IPS DF 4.7 (cell line): ENCODE results near the gene PLEKHG7.

Experiments used
- DNase-seq: peaks from one replicate; pipeline ENCODE4 v3.0.0-alpha.2; 2013; ENCODE audit warnings: low spot score; ENCODE audit errors: extremely low read depth

The PLEKHG7 gene

DNA sequence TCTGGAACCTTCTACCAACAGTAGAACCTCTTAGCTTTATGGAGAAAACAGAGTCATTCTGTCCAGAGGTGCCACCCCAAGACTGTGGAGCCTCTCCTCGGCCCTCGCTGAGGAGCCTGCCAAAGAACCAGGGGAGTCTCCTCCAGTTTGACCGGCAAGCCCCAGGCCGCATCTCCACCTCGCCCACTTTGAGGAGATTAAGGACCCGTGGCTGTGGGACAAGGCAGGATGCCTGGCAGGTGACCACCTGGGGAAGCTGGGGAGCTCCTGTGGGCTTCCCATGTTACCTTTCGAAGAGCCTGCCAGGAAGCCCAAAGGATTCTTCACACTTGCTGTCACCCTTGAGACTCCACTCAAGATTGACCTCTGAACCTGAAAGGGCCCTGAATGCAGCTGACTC is 3.8 kb downstream of the PLEKHG7 start:
- DNase-seq = no peak

GRCh38 chr12:92707926-92708325 is 5.1 kb downstream of the PLEKHG7 start:
- DNase-seq = no peak

DNA sequence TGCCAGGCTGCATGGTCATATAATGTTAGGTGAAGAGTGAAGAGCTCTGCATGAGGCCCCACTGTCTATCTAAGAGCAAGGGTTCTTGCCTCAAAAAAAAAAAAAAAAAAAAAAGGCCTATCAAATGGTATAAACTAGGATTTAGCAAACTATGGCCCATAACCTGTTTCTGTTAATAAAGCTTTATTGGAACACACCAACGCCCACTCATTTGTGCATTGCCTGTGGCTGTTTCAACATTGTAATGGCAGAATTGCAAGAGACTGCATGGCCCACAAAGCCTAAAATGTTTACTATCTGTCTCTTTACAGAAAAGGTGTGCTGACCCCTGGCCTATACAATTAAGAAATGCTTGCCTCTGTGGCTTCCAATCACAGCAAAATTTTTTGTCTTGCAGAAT is 12.8 kb downstream of the PLEKHG7 start:
- no peak for DNase-seq

GRCh38 chr12:92717202-92717601 is 14.4 kb downstream of the PLEKHG7 start:
- peak; percentile 16 for DNase-seq

- DNase-seq = no peak
Measured at GRCh38 chr12:92718483-92718990, 15.7 kb downstream of the PLEKHG7 start.

GRCh38 chr12:92719674-92720073 is 16.9 kb downstream of the PLEKHG7 start:
- DNase-seq = no peak

GRCh38 chr12:92721130-92721529 is 18.3 kb downstream of the PLEKHG7 start:
- no peak for DNase-seq

- no peak for DNase-seq
Measured at GRCh38 chr12:92721656-92722055, 18.9 kb downstream of the PLEKHG7 start.

DNA sequence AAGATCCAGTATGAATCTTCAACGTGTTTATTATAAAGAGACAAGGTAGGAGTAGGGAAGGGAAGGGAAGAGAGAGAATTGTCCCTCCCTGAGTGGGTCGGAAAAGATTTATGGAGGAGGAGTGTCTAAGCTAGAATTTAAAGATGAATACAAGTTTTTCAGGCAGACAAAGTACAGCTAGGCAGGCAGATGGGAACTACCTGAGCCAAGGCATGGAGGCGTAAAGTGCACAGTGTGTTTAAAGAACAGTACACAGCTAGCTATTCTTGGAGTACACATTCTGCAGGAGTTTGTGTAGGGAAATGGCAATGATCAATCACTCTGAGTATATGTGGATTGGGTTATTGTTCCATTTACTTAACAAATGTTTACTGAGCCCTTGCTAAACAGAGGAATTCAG is 20.1 kb downstream of the PLEKHG7 start:
- DNase-seq = no peak

- DNase-seq = no peak
Measured at GRCh38 chr12:92726850-92727249, 24.1 kb downstream of the PLEKHG7 start.

DNA sequence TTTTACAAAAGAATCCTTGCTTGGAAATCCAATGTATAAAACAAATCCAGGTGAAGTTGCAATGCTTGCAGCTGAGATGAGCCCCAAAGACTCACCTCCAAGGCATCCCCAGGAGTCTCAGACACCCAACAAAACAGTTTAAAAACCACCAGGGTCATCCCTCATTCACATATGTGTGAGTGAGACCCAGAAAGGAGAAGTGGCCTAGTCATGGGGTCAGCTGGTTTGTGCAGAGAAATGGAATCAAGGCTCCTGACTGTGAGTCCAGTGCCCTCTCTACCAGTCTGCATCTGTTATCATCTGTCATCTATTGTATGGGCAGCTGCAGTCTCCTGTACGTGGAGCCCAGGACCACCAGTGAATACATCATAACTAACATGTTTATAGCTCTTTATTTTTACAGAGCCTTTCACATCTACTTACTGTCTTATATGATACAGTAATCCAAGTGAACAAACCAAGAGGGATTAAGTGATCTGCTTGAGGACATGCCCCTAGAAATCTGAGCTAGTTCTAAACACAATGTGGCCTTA is 27.1 kb downstream of the PLEKHG7 start:
- no peak for DNase-seq

- no peak for DNase-seq
Measured at GRCh38 chr12:92730758-92731157, 28.0 kb downstream of the PLEKHG7 start.

DNA sequence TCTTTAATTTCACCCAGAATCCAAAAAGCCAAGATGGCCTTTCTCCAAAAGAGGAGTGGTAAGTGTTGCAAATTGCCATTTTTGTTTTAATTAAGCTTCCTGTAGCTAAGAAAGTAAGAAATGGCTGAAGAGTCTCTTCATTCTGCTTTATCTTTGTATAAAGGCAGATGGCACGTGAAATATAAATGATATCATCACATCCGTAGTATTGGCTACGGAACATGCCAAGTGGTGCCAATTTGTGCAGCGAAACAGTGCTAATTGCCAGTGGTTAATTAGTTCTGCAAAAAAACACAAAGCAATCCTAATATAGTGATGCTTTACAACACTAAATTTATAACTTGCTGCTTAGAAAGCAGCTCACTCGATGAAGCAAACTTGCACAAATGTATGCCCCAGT is 29.4 kb downstream of the PLEKHG7 start:
- no peak for DNase-seq

DNA sequence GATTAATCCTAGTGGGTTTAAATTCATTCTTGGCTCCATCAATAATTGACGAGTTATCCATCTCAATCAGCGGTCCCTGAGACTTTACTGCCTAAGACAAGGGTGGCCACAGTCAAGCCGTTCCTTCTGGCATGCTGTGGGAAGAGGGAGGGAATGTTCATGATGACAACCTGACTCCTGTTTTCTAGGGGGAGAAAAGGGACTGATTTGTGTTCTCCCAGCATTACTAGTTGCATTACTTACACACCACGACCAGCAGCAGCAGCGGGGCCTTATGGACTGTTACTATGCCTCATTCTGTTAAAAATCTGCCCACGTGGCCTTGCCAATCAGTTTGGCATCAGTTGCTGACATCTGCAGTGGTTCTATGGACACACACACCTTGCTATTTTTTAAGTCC is 29.9 kb downstream of the PLEKHG7 start:
- no peak for DNase-seq

DNA sequence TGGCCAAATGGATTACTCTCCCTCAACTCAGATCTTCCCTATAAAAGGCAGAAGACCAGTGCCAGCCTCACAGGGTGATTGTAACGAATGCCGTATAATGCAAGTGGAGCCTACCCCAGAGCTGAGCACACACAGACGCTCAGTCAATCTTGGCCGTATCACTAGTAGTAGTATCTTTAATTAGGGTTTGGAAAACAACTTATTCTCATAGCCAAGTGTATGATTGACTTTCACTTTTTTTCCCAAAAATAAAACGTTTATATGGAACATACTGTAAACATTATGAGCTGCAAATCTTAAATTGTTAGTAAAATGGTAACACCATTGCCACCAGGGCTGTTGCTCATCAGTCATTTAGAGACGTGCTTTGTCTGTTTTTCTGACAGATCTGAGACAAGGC is 30.4 kb downstream of the PLEKHG7 start:
- no peak for DNase-seq

DNA sequence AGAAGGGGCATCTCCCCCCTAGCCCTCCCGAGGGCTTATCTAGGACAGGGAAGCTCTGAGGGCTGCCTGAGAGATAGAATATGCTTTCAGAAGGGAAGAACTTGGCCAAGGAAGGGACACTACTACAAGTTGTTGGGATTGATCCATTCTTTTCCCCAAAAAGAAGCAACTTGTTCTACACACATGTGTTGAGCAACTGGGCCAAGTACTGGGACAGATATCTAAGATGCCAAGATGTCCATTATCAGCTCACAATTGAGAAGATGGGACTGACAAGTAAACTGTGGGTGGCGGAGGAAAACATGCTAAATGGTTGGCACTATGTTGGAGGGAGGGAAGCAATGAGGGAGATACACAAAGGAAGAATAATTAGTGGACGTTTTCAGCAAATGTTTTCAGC is 30.9 kb downstream of the PLEKHG7 start:
- DNase-seq = no peak

GRCh38 chr12:92735131-92735721 is 32.4 kb downstream of the PLEKHG7 start:
- no peak for DNase-seq

DNA sequence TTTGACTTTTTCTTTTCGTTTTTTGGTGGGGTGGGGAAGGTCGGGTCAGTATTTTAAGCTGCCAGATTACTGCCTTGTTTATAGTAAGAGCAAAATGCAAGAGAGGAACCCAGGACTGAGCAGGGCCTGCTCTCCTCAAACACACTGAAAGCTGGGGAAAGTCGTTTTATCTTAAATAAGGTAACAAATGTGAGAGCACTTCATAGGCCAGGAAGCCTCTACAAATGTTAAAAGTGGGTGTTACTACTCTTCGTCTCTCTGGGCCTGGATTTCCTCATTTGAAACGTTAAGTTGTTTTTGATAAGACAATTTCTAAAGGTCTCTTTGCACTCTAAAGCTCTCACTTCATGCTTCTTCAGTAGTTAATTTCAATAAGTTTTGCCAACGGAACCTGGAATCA is 33.8 kb downstream of the PLEKHG7 start:
- no peak for DNase-seq

- no peak for DNase-seq
Measured at GRCh38 chr12:92737855-92738850, 35.4 kb downstream of the PLEKHG7 start.

- DNase-seq = no peak
Measured at GRCh38 chr12:92739113-92739512, 36.3 kb downstream of the PLEKHG7 start.

GRCh38 chr12:92740411-92740810 is 37.6 kb downstream of the PLEKHG7 start:
- no peak for DNase-seq

GRCh38 chr12:92743026-92743425 is 40.2 kb downstream of the PLEKHG7 start:
- DNase-seq = no peak
